A673 (cell line): Measurements from ENCODE around the gene GNRHR. TPM values are rescaled to one million over a fixed set of nuclear protein-coding genes. Genes with fewer than 3 reads are reported as not detected.

Experiments used
- BruUV-seq: library from RNA; stranded (reverse); fragments of 400-500 nt; replicated peaks from 2 replicates; lab custom pipeline; 2021; lab: Mats Ljungman, UMichigan
- CTCF ChIA-PET: fragments of 300-600 bp; sonication (Branson Sonifier 250); formaldehyde crosslinking; loops from one replicate; lab custom pipeline; 2022; ENCODE audit warnings: antibody characterized with exemption; lab: Charles Lee
- POLR2A ChIA-PET: fragments of 300-600 bp; sonication (Branson Sonifier 250); formaldehyde crosslinking; loops from one replicate; lab custom pipeline; 2022; ENCODE audit warnings: antibody characterized with exemption; ENCODE audit not compliant: low non-redundant PET; lab: Charles Lee
- DNase-seq: peaks from one replicate; pipeline ENCODE4 v3.0.0-alpha.2; 2015; ENCODE audit warnings: low spot score
- H3K27ac ChIP-seq: fragments of 200-600 bp; sonication (generic); 2 replicates; pipeline ENCODE4 v1.5.1; 2016; ENCODE audit warnings: mixed run types, low read depth, mild to moderate bottlenecking, mixed read lengths, antibody characterized with exemption, low read length; ENCODE audit not compliant: poor library complexity, severe bottlenecking
- H3K27me3 ChIP-seq: fragments of 200-600 bp; sonication (generic); replicated peaks from 2 replicates; pipeline ENCODE4 v1.6.1; 2017; ENCODE audit warnings: mixed run types, low read depth, mild to moderate bottlenecking, mixed read lengths, antibody characterized with exemption, low read length; ENCODE audit not compliant: insufficient read depth, poor library complexity
- H3K36me3 ChIP-seq: fragments of 200-600 bp; sonication (generic); 2 replicates; pipeline ENCODE4 v1.6.1; 2016; ENCODE audit warnings: mixed run types, mild to moderate bottlenecking, mixed read lengths, antibody characterized with exemption, low read length; ENCODE audit not compliant: insufficient read depth, poor library complexity, severe bottlenecking
- H3K4me1 ChIP-seq: fragments of 200-600 bp; sonication (generic); 2 replicates; pipeline ENCODE4 v1.6.1; 2017; ENCODE audit warnings: mixed run types, mild to moderate bottlenecking, mixed read lengths, antibody characterized with exemption, low read length; ENCODE audit not compliant: insufficient read depth, poor library complexity, severe bottlenecking
- H3K4me3 ChIP-seq: fragments of 200-600 bp; sonication (generic); 2 replicates; pipeline ENCODE4 v1.5.1; 2016; ENCODE audit warnings: low read depth, mixed run types, mild to moderate bottlenecking, mixed read lengths, low read length; ENCODE audit not compliant: poor library complexity, severe bottlenecking
- H3K9me3 ChIP-seq: fragments of 200-600 bp; sonication (generic); 2 replicates; pipeline ENCODE4 v1.6.1; 2016; ENCODE audit warnings: mixed run types, low read depth, mild to moderate bottlenecking, mixed read lengths, antibody characterized with exemption, low read length; ENCODE audit not compliant: poor library complexity, severe bottlenecking
- EZH2 ChIP-seq: fragments of 200-600 bp; sonication (generic); IDR thresholded peaks from 2 replicates; pipeline ENCODE4 v1.6.1; 2017; ENCODE audit warnings: borderline replicate concordance, low read depth, mild to moderate bottlenecking, mixed read lengths, antibody characterized with exemption, low read length; ENCODE audit not compliant: poor library complexity, severe bottlenecking
- intact Hi-C: fragments of 100-400 bp; cut with micrococcal nuclease; formaldehyde crosslinking; loops from one replicate; pipeline ENCODE4 v1.10.0; 2022; ENCODE audit not compliant: unreplicated experiment
- total RNA-seq: library from RNA; stranded (reverse); gene quantifications from 2 replicates; pipeline ENCODE4 v1.2.3, GENCODE V29; 2021
- TF ChIP-seq, protein P1 (sequence below): fragments of 300-800, 200-600 bp; sonication (generic); conservative IDR thresholded peaks from 2 replicates; pipeline ENCODE4 v1.5.1; 2017; ENCODE audit warnings: low read depth, mild to moderate bottlenecking, antibody characterized with exemption, low read length, moderate library complexity, mixed read lengths

GNRHR gene
- total RNA-seq, 1 experiment from 2014 or later: not detected

DNA sequence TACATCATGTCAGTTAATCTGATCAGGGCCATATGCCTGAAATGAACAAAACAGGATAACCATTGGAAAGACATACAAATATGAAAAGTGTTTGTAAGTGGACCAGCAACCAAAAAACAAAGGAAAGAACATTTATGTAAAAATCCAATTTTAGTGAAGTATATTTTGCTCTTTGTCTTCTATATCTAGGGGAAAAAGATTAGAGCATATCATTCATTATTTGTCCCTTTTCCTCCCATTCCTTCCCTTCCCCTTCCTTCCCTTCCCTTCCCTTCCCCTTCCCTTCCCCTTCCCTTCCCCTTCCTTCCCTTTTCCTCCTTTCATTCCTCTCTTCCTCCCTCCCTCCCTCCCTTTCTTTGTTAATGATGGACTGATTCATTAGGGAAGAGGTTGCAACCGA, 1.8 kb upstream of the GNRHR start:
- Histone ChIP-seq H3K4me3 (no peak overlapping the region), H3K4me1 (no peaks in the 10 kb centered on the region), H3K27ac (no peak overlapping the region), H3K9me3 (no peaks in the 10 kb centered on the region), H3K36me3 (no peaks in the 10 kb centered on the region), H3K27me3 (no peaks in the 10 kb centered on the region)
- intact Hi-C loops: no loop called here
- DNase-seq: no peak
- no peak for TF ChIP-seq EZH2
- TF ChIP-seq, protein P1, sequence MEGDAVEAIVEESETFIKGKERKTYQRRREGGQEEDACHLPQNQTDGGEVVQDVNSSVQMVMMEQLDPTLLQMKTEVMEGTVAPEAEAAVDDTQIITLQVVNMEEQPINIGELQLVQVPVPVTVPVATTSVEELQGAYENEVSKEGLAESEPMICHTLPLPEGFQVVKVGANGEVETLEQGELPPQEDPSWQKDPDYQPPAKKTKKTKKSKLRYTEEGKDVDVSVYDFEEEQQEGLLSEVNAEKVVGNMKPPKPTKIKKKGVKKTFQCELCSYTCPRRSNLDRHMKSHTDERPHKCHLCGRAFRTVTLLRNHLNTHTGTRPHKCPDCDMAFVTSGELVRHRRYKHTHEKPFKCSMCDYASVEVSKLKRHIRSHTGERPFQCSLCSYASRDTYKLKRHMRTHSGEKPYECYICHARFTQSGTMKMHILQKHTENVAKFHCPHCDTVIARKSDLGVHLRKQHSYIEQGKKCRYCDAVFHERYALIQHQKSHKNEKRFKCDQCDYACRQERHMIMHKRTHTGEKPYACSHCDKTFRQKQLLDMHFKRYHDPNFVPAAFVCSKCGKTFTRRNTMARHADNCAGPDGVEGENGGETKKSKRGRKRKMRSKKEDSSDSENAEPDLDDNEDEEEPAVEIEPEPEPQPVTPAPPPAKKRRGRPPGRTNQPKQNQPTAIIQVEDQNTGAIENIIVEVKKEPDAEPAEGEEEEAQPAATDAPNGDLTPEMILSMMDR: no peak
- BruUV-seq: no TSS peak
- ChIA-PET CTCF (no interaction called here), POLR2A (no interaction called here)

DNA sequence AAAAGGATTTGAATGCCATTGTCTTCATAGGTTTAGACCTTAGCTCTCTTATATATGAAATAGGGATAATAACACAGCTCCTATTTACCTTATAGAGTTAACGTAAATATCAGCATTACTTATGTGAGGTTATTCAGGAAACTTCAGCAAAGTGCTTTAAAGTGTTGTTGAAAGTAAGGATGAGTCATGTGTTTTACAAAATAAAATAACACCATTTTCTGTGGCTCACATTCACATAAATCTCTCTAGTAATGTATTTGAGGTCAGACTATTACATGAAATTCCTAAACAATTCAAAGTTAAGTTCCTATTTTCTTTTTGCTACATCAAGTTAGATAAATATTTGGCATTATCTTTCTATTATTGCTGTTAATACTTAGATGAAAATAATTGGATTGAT, 2.9 kb downstream of the GNRHR start:
- Histone ChIP-seq H3K27ac (no peak overlapping the region), H3K27me3 (no peaks in the 10 kb centered on the region), H3K9me3 (no peaks in the 10 kb centered on the region), H3K4me1 (no peaks in the 10 kb centered on the region), H3K36me3 (no peaks in the 10 kb centered on the region), H3K4me3 (no peak overlapping the region)
- CTCF ChIA-PET: no interaction called here
- intact Hi-C loops: no loop called here
- POLR2A ChIA-PET: no interaction called here
- no peak for DNase-seq
- TF ChIP-seq EZH2: no peak
- TF ChIP-seq, protein P1: no peak
- no TSS peak for BruUV-seq

DNA sequence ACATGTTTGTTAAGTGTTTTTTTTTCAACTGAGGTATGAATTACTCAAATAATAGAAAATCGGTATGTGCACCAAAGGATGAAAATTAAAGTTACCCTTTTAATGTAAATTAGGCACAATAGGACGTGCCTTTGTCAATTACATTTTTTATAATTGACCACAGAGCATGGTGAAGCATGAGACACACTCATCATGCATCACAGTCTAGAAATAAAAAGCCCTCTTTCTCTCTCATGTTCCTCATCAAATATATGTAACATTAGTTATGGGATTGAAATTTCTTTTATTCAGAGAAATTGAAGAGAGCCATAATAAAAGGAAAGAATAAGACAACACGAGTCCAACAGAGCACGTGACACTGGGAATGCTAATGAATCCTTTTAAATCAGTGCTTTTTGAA, 3.5 kb downstream of the GNRHR start:
- POLR2A ChIA-PET: no interaction called here
- Histone ChIP-seq H3K27ac (no peak overlapping the region), H3K9me3 (no peaks in the 10 kb centered on the region), H3K4me3 (no peak overlapping the region), H3K27me3 (no peaks in the 10 kb centered on the region), H3K36me3 (no peaks in the 10 kb centered on the region), H3K4me1 (no peaks in the 10 kb centered on the region)
- intact Hi-C loops: no loop called here
- no peak for DNase-seq
- CTCF ChIA-PET: no interaction called here
- no TSS peak for BruUV-seq
- TF ChIP-seq EZH2: no peak
- TF ChIP-seq, protein P1: no peak
